Measurements from ENCODE around the gene NCAPD3.

- TF ChIP-seq RXRA (IDR thresholded peaks at IDR 0.05) = no peak
- TF ChIP-seq JUND (IDR thresholded peaks at IDR 0.05) = no peak
- TF ChIP-seq, protein P1, sequence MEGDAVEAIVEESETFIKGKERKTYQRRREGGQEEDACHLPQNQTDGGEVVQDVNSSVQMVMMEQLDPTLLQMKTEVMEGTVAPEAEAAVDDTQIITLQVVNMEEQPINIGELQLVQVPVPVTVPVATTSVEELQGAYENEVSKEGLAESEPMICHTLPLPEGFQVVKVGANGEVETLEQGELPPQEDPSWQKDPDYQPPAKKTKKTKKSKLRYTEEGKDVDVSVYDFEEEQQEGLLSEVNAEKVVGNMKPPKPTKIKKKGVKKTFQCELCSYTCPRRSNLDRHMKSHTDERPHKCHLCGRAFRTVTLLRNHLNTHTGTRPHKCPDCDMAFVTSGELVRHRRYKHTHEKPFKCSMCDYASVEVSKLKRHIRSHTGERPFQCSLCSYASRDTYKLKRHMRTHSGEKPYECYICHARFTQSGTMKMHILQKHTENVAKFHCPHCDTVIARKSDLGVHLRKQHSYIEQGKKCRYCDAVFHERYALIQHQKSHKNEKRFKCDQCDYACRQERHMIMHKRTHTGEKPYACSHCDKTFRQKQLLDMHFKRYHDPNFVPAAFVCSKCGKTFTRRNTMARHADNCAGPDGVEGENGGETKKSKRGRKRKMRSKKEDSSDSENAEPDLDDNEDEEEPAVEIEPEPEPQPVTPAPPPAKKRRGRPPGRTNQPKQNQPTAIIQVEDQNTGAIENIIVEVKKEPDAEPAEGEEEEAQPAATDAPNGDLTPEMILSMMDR (IDR thresholded peaks at IDR 0.05; ENCODE audit: low read depth, low read length, missing input control) = no peak
- no peak for TF ChIP-seq REST (IDR thresholded peaks at IDR 0.05)
- TF ChIP-seq, protein P2, sequence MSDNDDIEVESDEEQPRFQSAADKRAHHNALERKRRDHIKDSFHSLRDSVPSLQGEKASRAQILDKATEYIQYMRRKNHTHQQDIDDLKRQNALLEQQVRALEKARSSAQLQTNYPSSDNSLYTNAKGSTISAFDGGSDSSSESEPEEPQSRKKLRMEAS (IDR thresholded peaks at IDR 0.05) = no peak
- TF ChIP-seq RAD21 (IDR thresholded peaks at IDR 0.05) = no peak
- TF ChIP-seq, protein P3, sequence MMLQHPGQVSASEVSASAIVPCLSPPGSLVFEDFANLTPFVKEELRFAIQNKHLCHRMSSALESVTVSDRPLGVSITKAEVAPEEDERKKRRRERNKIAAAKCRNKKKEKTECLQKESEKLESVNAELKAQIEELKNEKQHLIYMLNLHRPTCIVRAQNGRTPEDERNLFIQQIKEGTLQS (IDR thresholded peaks at IDR 0.05) = no peak
- TF ChIP-seq EGR1 (IDR thresholded peaks at IDR 0.05; ENCODE audit: low read depth in 2 of 2) = no peak
- no peak for TF ChIP-seq NR2F2 (IDR thresholded peaks at IDR 0.05)
- TF ChIP-seq ZBTB33 (IDR thresholded peaks at IDR 0.05) = no peak
- TF ChIP-seq HNF4A (conservative IDR thresholded peaks at IDR 0.05) = no peak
- no peak for TF ChIP-seq TAF1 (conservative IDR thresholded peaks at IDR 0.05)
- no peak for TF ChIP-seq YY1 (IDR thresholded peaks at IDR 0.05)
- TF ChIP-seq GABPA (IDR thresholded peaks at IDR 0.05 in 1 of 2, conservative IDR thresholded peaks at IDR 0.05 in 1 of 2) = no peak
Observed at GRCh38 chr11:134150195-134150903, 73.4 kb downstream of the NCAPD3 start.

Data from liver (tissue), 3 donors.